Left forelimb (tissue), 1 donor: ENCODE results near the gene FXN.

ENCODE experiments used
- DNase-seq: peaks from one replicate; pipeline ENCODE4 v3.0.0-alpha.2; 2018; ENCODE audit warnings: low spot score

Gene FXN

GRCh38 chr9:69141851-69142250 is 106.3 kb downstream of the FXN start:
- no peak for DNase-seq

DNA sequence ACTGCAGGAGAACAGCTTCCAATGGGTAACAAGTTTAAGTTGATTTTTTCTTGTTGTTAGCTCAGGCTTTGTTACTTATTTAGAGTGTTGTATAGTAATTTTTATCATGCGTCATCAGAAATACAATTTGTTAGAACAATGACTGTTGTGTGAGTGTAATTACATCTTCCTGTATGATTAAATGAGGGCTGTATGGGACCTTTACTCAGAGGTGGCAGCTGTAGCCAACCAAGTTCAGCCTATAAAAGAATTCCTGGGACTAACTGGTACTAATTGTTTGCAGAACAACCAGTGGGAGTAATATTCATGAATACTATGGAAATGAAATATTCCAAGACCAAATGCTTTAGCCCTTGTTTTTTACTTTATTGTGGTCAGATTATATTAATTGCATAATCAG is 107.7 kb downstream of the FXN start:
- no peak for DNase-seq

DNA sequence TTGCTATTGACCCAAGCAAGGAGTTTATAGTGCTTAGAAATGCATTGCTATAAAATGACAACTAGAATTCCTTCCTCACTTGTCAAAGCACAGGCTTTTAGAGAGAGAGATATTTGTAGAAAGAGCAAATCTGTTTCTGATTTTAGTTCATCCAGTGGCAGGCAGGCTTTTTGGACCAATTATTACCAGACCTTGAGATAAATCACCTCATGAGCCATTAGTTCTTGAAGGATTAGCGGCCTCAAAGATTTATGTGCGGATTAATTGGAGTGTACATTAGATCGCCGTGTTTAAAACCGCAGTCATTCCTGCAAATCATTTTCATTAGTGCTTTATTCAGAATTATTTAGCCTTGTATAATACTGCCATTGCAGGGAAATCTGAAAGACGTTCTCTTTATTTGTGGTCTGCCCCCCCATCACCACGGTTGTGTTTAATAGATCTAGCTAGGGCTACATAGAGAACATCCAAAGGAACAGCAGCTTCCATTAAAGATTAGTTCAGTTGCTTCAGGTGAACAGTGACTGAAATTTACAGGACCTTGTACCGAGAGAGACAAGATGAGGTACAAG is 109.7 kb downstream of the FXN start:
- DNase-seq: no peak

GRCh38 chr9:69147041-69147834 is 111.7 kb downstream of the FXN start:
- no peak for DNase-seq

DNA sequence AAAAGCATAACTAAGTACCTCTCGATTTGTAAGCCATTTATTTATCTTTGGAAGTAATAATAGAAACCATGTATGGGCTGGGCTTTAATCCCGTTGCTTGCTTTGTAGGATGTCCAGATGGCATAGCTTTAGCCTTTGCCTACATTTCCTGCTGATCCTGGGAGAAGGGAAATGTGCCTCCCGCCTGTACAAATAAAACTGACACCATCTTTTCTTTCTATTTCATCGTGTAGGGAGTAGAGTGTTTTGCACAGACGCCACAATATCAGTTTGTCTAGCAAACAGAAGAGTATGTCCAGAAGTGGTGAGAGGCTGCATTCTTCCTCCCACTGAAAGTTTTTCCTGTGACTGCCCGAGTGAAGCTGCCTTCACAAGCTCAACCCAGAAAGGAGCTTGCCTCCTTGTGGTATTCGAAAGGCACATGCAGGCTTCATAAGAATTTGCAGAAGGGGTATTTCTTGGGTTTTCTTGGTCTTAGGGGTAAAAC is 113.8 kb downstream of the FXN start:
- DNase-seq: no peak
